Measurements from ENCODE around the gene DNAH6.

- TF ChIP-seq EZH2 (IDR thresholded peaks at IDR 0.05; ENCODE audit: insufficient read depth, poor library complexity, severe bottlenecking) (no peak), EZH2phosphoT487 (IDR thresholded peaks at IDR 0.05; ENCODE audit: insufficient read depth, low read depth) (no peak)
Measured at GRCh38 chr2:84539729-84540128, 23.4 kb downstream of the DNAH6 start.

Data from GM23248 (cell line).